ENCODE data around the gene ZNF598.
A peak's percentile ranks its signal among the peaks of the same experiment; 100 is the strongest.

The ZNF598 gene

GRCh38 chr16:2056681-2057407 is 47.2 kb upstream of the ZNF598 start:
- Histone ChIP-seq H4K91ac (ENCODE audit: low read depth, low read length, poor library complexity) (no peak overlapping the region), H2BK5ac (ENCODE audit: low read length) (no peak overlapping the region), H3K9me3 (replicated peaks in 1 of 2; ENCODE audit: control insufficient read depth in 2 of 2, insufficient read depth in 1 of 2, low read depth in 1 of 2, low read length in 2 of 2) (no peaks in the 10 kb centered on the region), H3K79me1 (ENCODE audit: low read depth, low read length) (peaks cover 2% of the 10 kb centered on the region), H3K18ac (ENCODE audit: low read length) (peak overlapping the region; percentile 59), H2BK15ac (ENCODE audit: low read length) (no peak overlapping the region), H3K4me2 (ENCODE audit: insufficient read depth, low read length, poor library complexity, severe bottlenecking) (no peak overlapping the region), H3K4ac (ENCODE audit: low read length) (peak overlapping the region; percentile 70), H3K9ac (ENCODE audit: low read depth, low read length, poor library complexity) (peak overlapping the region; percentile 83), H3K27me3 (ENCODE audit: control insufficient read depth in 3 of 3, insufficient read depth in 3 of 3, low read depth in 1 of 3, low read length in 3 of 3) (no peaks in the 10 kb centered on the region), H2AFZ (ENCODE audit: low read length) (no peak overlapping the region), H3K23ac (ENCODE audit: low read depth, low read length, poor library complexity) (peak overlapping the region; percentile 75), H3K27ac (replicated peaks; ENCODE audit: low read length) (no peak overlapping the region), H3K14ac (ENCODE audit: low read length) (no peak overlapping the region), H3K36me3 (replicated peaks in 1 of 2; ENCODE audit: control insufficient read depth in 2 of 2, insufficient read depth in 2 of 2, low read length in 2 of 2) (peaks cover 36 to 74% of the 10 kb centered on the region in 2 donors), H2BK12ac (ENCODE audit: low read length) (peak overlapping the region; percentile 86), H2AK5ac (ENCODE audit: low read depth, low read length) (peak overlapping the region; percentile 81), H3K4me1 (ENCODE audit: control insufficient read depth in 2 of 2, insufficient read depth in 1 of 2, low read depth in 1 of 2, low read length in 2 of 2) (peaks cover 0 to 13% of the 10 kb centered on the region in 2 donors), H3K4me3 (ENCODE audit: low read length in 2 of 2) (peak overlapping the region in 1 of 2 donors; percentile 43), H4K8ac (ENCODE audit: low read depth, low read length) (peak overlapping the region; percentile 93), H2BK120ac (ENCODE audit: low read depth, low read length) (no peak overlapping the region)
- WGBS, 2 donors (ENCODE audit: extremely low coverage in 2 of 2, insufficient read length in 2 of 2, insufficient replicate concordance in 1 of 2), result no CpG with 5 or more reads among the region's 19 CpGs
- DNase-seq (ENCODE audit: low spot score), result no peak

- WGBS, 2 donors (ENCODE audit: extremely low coverage in 2 of 2, insufficient read length in 2 of 2, insufficient replicate concordance in 1 of 2), result no CpG with 5 or more reads among the region's 15 CpGs
- Histone ChIP-seq H2BK120ac (ENCODE audit: low read depth, low read length) (no peak overlapping the region), H3K27ac (replicated peaks; ENCODE audit: low read length) (no peak overlapping the region), H2BK12ac (ENCODE audit: low read length) (no peak overlapping the region), H3K4me1 (ENCODE audit: control insufficient read depth in 2 of 2, insufficient read depth in 1 of 2, low read depth in 1 of 2, low read length in 2 of 2) (peaks cover 0 to 13% of the 10 kb centered on the region in 2 donors), H2BK15ac (ENCODE audit: low read length) (no peak overlapping the region), H3K9ac (ENCODE audit: low read depth, low read length, poor library complexity) (no peak overlapping the region), H2AK5ac (ENCODE audit: low read depth, low read length) (peak overlapping the region; percentile 3), H3K4me3 (ENCODE audit: low read length in 2 of 2) (peak overlapping the region in 1 of 2 donors; percentile 43), H4K8ac (ENCODE audit: low read depth, low read length) (no peak overlapping the region), H3K23ac (ENCODE audit: low read depth, low read length, poor library complexity) (no peak overlapping the region), H2BK5ac (ENCODE audit: low read length) (no peak overlapping the region), H3K14ac (ENCODE audit: low read length) (no peak overlapping the region), H3K79me1 (ENCODE audit: low read depth, low read length) (peaks cover 2% of the 10 kb centered on the region), H3K4ac (ENCODE audit: low read length) (no peak overlapping the region), H2AFZ (ENCODE audit: low read length) (no peak overlapping the region), H3K27me3 (ENCODE audit: control insufficient read depth in 3 of 3, insufficient read depth in 3 of 3, low read depth in 1 of 3, low read length in 3 of 3) (no peaks in the 10 kb centered on the region), H3K18ac (ENCODE audit: low read length) (no peak overlapping the region), H3K36me3 (replicated peaks in 1 of 2; ENCODE audit: control insufficient read depth in 2 of 2, insufficient read depth in 2 of 2, low read length in 2 of 2) (peaks cover 38 to 77% of the 10 kb centered on the region in 2 donors), H3K9me3 (replicated peaks in 1 of 2; ENCODE audit: control insufficient read depth in 2 of 2, insufficient read depth in 1 of 2, low read depth in 1 of 2, low read length in 2 of 2) (no peaks in the 10 kb centered on the region), H4K91ac (ENCODE audit: low read depth, low read length, poor library complexity) (no peak overlapping the region), H3K4me2 (ENCODE audit: insufficient read depth, low read length, poor library complexity, severe bottlenecking) (no peak overlapping the region)
- DNase-seq (ENCODE audit: low spot score), result no peak
Observed at GRCh38 chr16:2056077-2056476, 46.5 kb upstream of the ZNF598 start.

GRCh38 chr16:2054543-2055245 is 45.1 kb upstream of the ZNF598 start:
- H2BK12ac ChIP-seq (ENCODE audit: low read length), result no peak overlapping the region
- no peak overlapping the region for H3K4me2 ChIP-seq (ENCODE audit: insufficient read depth, low read length, poor library complexity, severe bottlenecking)
- H3K4me3 ChIP-seq (ENCODE audit: low read length in 2 of 2), result no peak overlapping the region
- H3K27ac ChIP-seq (replicated peaks; ENCODE audit: low read length), result no peak overlapping the region
- no peak overlapping the region for H4K91ac ChIP-seq (ENCODE audit: low read depth, low read length, poor library complexity)
- no peak overlapping the region for H3K18ac ChIP-seq (ENCODE audit: low read length)
- H2AK5ac ChIP-seq (ENCODE audit: low read depth, low read length), result no peak overlapping the region
- DNase-seq (ENCODE audit: low spot score), result no peak
- no CpG with 5 or more reads among the region's 29 CpGs for WGBS, 2 donors (ENCODE audit: extremely low coverage in 2 of 2, insufficient read length in 2 of 2, insufficient replicate concordance in 1 of 2)
- H2AFZ ChIP-seq (ENCODE audit: low read length), result no peak overlapping the region
- H3K27me3 ChIP-seq (ENCODE audit: control insufficient read depth in 3 of 3, insufficient read depth in 3 of 3, low read depth in 1 of 3, low read length in 3 of 3), result no peaks in the 10 kb centered on the region
- H3K23ac ChIP-seq (ENCODE audit: low read depth, low read length, poor library complexity), result peak overlapping the region; percentile 52
- H3K14ac ChIP-seq (ENCODE audit: low read length), result no peak overlapping the region
- H3K9ac ChIP-seq (ENCODE audit: low read depth, low read length, poor library complexity), result peak overlapping the region; percentile 57
- peaks cover 2% of the 10 kb centered on the region for H3K79me1 ChIP-seq (ENCODE audit: low read depth, low read length)
- no peak overlapping the region for H4K8ac ChIP-seq (ENCODE audit: low read depth, low read length)
- peaks cover 41 to 73% of the 10 kb centered on the region in 2 donors for H3K36me3 ChIP-seq (replicated peaks in 1 of 2; ENCODE audit: control insufficient read depth in 2 of 2, insufficient read depth in 2 of 2, low read length in 2 of 2)
- peaks cover 0 to 11% of the 10 kb centered on the region in 2 donors for H3K4me1 ChIP-seq (ENCODE audit: control insufficient read depth in 2 of 2, insufficient read depth in 1 of 2, low read depth in 1 of 2, low read length in 2 of 2)
- H2BK5ac ChIP-seq (ENCODE audit: low read length), result no peak overlapping the region
- H3K9me3 ChIP-seq (replicated peaks in 1 of 2; ENCODE audit: control insufficient read depth in 2 of 2, insufficient read depth in 1 of 2, low read depth in 1 of 2, low read length in 2 of 2), result no peaks in the 10 kb centered on the region
- no peak overlapping the region for H2BK120ac ChIP-seq (ENCODE audit: low read depth, low read length)
- H3K4ac ChIP-seq (ENCODE audit: low read length), result no peak overlapping the region
- H2BK15ac ChIP-seq (ENCODE audit: low read length), result no peak overlapping the region

GRCh38 chr16:2053897-2054296 is 44.3 kb upstream of the ZNF598 start:
- H3K9me3 ChIP-seq (replicated peaks in 1 of 2; ENCODE audit: control insufficient read depth in 2 of 2, insufficient read depth in 1 of 2, low read depth in 1 of 2, low read length in 2 of 2), result no peaks in the 10 kb centered on the region
- H3K79me1 ChIP-seq (ENCODE audit: low read depth, low read length), result peaks cover 2% of the 10 kb centered on the region
- H3K4me1 ChIP-seq (ENCODE audit: control insufficient read depth in 2 of 2, insufficient read depth in 1 of 2, low read depth in 1 of 2, low read length in 2 of 2), result peaks cover under 1 to 11% of the 10 kb centered on the region in 2 donors
- H3K4ac ChIP-seq (ENCODE audit: low read length), result no peak overlapping the region
- no peak overlapping the region for H4K91ac ChIP-seq (ENCODE audit: low read depth, low read length, poor library complexity)
- no peak overlapping the region for H2BK5ac ChIP-seq (ENCODE audit: low read length)
- H3K27ac ChIP-seq (replicated peaks; ENCODE audit: low read length), result no peak overlapping the region
- no peak for DNase-seq (ENCODE audit: low spot score)
- H3K4me3 ChIP-seq (ENCODE audit: low read length in 2 of 2), result no peak overlapping the region
- H2BK120ac ChIP-seq (ENCODE audit: low read depth, low read length), result no peak overlapping the region
- no peak overlapping the region for H3K18ac ChIP-seq (ENCODE audit: low read length)
- H4K8ac ChIP-seq (ENCODE audit: low read depth, low read length), result no peak overlapping the region
- no peak overlapping the region for H3K14ac ChIP-seq (ENCODE audit: low read length)
- WGBS, 2 donors (ENCODE audit: extremely low coverage in 2 of 2, insufficient read length in 2 of 2, insufficient replicate concordance in 1 of 2), result no CpG with 5 or more reads among the region's 17 CpGs
- H2AFZ ChIP-seq (ENCODE audit: low read length), result no peak overlapping the region
- no peak overlapping the region for H3K23ac ChIP-seq (ENCODE audit: low read depth, low read length, poor library complexity)
- no peak overlapping the region for H3K9ac ChIP-seq (ENCODE audit: low read depth, low read length, poor library complexity)
- no peak overlapping the region for H2AK5ac ChIP-seq (ENCODE audit: low read depth, low read length)
- no peaks in the 10 kb centered on the region for H3K27me3 ChIP-seq (ENCODE audit: control insufficient read depth in 3 of 3, insufficient read depth in 3 of 3, low read depth in 1 of 3, low read length in 3 of 3)
- no peak overlapping the region for H2BK12ac ChIP-seq (ENCODE audit: low read length)
- no peak overlapping the region for H3K4me2 ChIP-seq (ENCODE audit: insufficient read depth, low read length, poor library complexity, severe bottlenecking)
- H2BK15ac ChIP-seq (ENCODE audit: low read length), result no peak overlapping the region
- H3K36me3 ChIP-seq (replicated peaks in 1 of 2; ENCODE audit: control insufficient read depth in 2 of 2, insufficient read depth in 2 of 2, low read length in 2 of 2), result peaks cover 41 to 73% of the 10 kb centered on the region in 2 donors
